ENCODE results near the gene UEVLD. TPM values are rescaled to one million over a fixed set of nuclear protein-coding genes. Genes with fewer than 3 reads are reported as not detected.
A peak's percentile ranks its signal among the peaks of the same experiment; 100 is the strongest.
"Not testable (repeated sequence)": the region's sequence is repeated elsewhere in the genome, so short reads cannot be mapped to it uniquely, and the experiment has no call there.

Gene UEVLD
- total RNA-seq, 2 donors from 2014 or later: 8.0 to 12.6 TPM

DNA sequence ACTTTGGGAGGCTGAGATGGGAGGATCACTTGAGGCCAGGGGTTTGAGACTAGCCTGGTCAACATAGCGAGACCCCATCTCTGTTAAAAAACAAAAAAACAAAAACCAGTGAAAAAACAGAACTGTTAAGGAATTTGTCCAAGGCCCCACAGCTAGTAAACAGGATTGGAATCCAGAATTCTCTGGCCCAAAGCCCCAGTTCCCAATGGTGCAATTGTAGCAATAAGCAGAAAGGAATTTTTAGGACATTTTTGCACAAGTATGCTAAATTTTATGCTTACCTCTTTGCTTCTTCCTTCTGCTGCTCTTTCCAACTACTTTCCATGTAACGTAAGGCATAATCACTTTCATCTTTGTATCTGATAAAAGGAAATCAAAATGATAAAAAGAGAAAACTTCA, 22.7 kb upstream of the UEVLD start:
- Mint-ChIP-seq H3K27ac (no peak overlapping the region), H3K36me3 (ENCODE audit: low read depth) (peaks cover 8% of the 10 kb centered on the region), H3K27me3 (no peaks in the 10 kb centered on the region), H3K4me1 (peaks cover 17% of the 10 kb centered on the region), H3K4me3 (no peak overlapping the region)
- ATAC-seq: no peak
- no peaks in the 10 kb centered on the region for H3K9me3 ChIP-seq (ENCODE audit: control insufficient read depth, low read length, poor library complexity, severe bottlenecking)
- DNase-seq: no peak

GRCh38 chr11:18608376-18608775, 19.8 kb upstream of the UEVLD start:
- Mint-ChIP-seq H3K27ac (no peak overlapping the region), H3K4me3 (no peak overlapping the region), H3K4me1 (peaks cover 4% of the 10 kb centered on the region), H3K27me3 (no peaks in the 10 kb centered on the region), H3K36me3 (ENCODE audit: low read depth) (no peaks in the 10 kb centered on the region)
- no peak for DNase-seq
- no peak for ATAC-seq
- H3K9me3 ChIP-seq (ENCODE audit: control insufficient read depth, low read length, poor library complexity, severe bottlenecking): no peaks in the 10 kb centered on the region

DNA sequence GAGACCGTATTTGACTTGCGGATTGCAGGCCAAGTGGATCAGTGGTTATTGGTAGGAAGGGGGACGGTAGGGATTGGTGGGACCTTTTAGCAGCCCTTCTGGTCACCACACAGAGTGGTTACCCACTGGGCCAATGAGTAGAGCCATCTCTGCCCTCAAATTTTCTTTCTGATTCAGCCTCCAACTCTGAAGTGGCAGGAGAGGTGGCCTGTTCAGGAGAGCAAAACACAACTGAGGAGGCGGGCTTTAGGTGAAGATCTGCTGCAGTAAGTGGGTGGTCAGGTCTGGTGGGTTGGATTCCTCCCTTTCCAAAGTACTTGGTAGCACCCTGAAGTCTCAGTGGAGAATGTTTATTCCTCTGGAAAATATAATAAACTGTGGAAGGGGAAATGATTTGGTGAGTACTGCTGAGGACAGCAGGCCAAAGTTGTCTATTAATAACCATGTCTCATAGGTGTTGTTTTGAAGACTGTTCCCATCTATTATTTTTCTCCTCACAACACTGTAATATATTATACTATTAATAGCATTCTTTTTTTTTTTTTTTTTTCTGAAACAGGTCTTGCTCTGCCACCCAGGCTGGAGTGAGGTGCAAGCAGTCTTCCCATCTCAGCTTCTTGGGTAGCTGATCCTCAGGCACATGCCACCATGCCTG, 12.5 kb upstream of the UEVLD start:
- Mint-ChIP-seq H3K4me1 (no peaks in the 10 kb centered on the region), H3K27me3 (no peaks in the 10 kb centered on the region)

GRCh38 chr11:18599739-18600230, 11.3 kb upstream of the UEVLD start, which contains the start of gene MISFA:
TSS of gene MISFA (plus strand) at chr11:18599789. CDS start at chr11:18599929, 140 bp downstream.
- DNase-seq (no peak), ATAC-seq (no peak)
- no peaks in the 10 kb centered on the region for H3K27me3 Mint-ChIP-seq
- no peaks in the 10 kb centered on the region for H3K36me3 Mint-ChIP-seq (ENCODE audit: low read depth)
- no peak within 1 kb of the TSS for H3K4me3 Mint-ChIP-seq
- H3K4me1 Mint-ChIP-seq: no peaks in the 10 kb centered on the region
- H3K27ac Mint-ChIP-seq: peak within 1 kb of the TSS; percentile 68
- no peaks in the 10 kb centered on the region for H3K9me3 ChIP-seq (ENCODE audit: control insufficient read depth, low read length, poor library complexity, severe bottlenecking)

More for the DNA sequence above, 12.5 kb upstream of the UEVLD start:
- ATAC-seq (no peak), DNase-seq (no peak)
- Mint-ChIP-seq H3K4me3 (no peak overlapping the region), H3K36me3 (ENCODE audit: low read depth) (no peaks in the 10 kb centered on the region), H3K27ac (no peak overlapping the region)
- H3K9me3 ChIP-seq (ENCODE audit: control insufficient read depth, low read length, poor library complexity, severe bottlenecking): no peaks in the 10 kb centered on the region

DNA sequence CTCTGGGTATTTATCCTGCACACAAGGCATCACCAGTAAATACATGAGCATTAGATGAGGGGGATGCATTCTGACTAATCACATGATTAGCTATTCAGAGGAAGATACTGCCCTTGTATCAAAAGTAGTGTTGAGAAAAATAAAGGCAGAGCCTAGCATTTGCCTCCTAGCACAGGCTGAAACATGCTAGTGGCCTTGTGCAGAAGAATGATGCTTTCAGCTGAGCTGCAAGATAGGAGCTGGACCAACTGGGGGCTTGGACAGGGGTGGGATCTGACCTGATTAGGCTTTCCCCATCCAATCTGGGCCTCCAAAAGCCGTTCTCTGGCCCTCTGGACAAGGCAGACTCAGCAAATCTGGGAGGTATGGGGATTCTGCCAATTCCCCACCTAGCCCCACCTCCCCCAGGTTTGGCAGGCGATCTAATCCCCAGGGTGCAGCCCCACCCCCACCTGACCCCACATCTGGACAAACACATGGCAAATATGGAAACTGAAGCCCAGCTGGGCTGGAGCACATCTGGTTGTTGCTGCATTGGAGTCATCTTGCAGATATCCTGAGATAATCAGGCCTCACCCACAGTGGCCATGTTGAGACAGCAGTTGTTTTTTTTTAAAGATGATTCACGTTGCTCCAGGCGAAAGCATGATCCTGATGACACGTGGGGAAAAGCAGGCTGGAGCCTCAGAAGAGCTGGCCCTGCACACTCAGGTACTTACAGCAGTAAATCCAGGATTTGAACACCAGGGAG, 6.6 kb upstream of the UEVLD start:
- Mint-ChIP-seq H3K4me3 (no peak overlapping the region), H3K27ac (no peak overlapping the region), H3K36me3 (ENCODE audit: low read depth) (no peaks in the 10 kb centered on the region), H3K4me1 (peaks cover 4% of the 10 kb centered on the region), H3K27me3 (no peaks in the 10 kb centered on the region)
- DNase-seq (no peak), ATAC-seq (no peak)
- H3K9me3 ChIP-seq (ENCODE audit: control insufficient read depth, low read length, poor library complexity, severe bottlenecking): no peaks in the 10 kb centered on the region

GRCh38 chr11:18594088-18594487, 5.6 kb upstream of the UEVLD start:
- H3K9me3 ChIP-seq (ENCODE audit: control insufficient read depth, low read length, poor library complexity, severe bottlenecking); H3K27me3 Mint-ChIP-seq; ATAC-seq; H3K27ac Mint-ChIP-seq; H3K36me3 Mint-ChIP-seq (ENCODE audit: low read depth); DNase-seq; H3K4me1 Mint-ChIP-seq; H3K4me3 Mint-ChIP-seq: not testable (repeated sequence)

DNA sequence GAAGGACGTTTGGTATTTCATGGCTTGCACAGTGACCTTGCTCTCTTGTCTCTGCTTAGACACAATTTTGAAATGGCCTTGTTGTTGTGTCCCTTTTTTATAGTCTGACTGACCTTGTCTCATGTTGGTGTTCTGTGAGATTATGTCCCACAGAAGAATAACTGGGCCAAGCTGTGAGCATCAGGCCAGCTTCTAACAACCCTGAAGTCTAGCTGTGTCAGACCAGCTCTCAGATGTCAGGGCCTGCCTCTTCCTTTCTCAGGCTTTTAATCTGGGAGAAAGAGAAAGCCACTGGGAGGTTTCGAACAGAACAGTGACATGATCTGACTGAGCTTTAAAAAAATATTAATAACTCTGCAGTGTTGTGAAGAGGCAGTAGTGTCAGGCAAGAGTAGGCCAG, 2.0 kb upstream of the UEVLD start:
- no peak for DNase-seq
- H3K36me3 Mint-ChIP-seq (ENCODE audit: low read depth): no peaks in the 10 kb centered on the region
- ATAC-seq: no peak
- H3K27me3 Mint-ChIP-seq: no peaks in the 10 kb centered on the region
- peaks cover 6% of the 10 kb centered on the region for H3K4me1 Mint-ChIP-seq
- H3K27ac Mint-ChIP-seq: no peak overlapping the region
- H3K9me3 ChIP-seq (ENCODE audit: control insufficient read depth, low read length, poor library complexity, severe bottlenecking): no peaks in the 10 kb centered on the region
- no peak overlapping the region for H3K4me3 Mint-ChIP-seq

GRCh38 chr11:18581825-18582224, 6.7 kb downstream of the UEVLD start:
- ATAC-seq (no peak), DNase-seq (no peak)
- H3K36me3 Mint-ChIP-seq (ENCODE audit: low read depth): no peaks in the 10 kb centered on the region
- peaks cover 17% of the 10 kb centered on the region for H3K4me1 Mint-ChIP-seq
- no peaks in the 10 kb centered on the region for H3K9me3 ChIP-seq (ENCODE audit: control insufficient read depth, low read length, poor library complexity, severe bottlenecking)
- H3K27ac Mint-ChIP-seq: peak overlapping the region; percentile 93
- H3K27me3 Mint-ChIP-seq: no peaks in the 10 kb centered on the region
- H3K4me3 Mint-ChIP-seq: no peak overlapping the region

DNA sequence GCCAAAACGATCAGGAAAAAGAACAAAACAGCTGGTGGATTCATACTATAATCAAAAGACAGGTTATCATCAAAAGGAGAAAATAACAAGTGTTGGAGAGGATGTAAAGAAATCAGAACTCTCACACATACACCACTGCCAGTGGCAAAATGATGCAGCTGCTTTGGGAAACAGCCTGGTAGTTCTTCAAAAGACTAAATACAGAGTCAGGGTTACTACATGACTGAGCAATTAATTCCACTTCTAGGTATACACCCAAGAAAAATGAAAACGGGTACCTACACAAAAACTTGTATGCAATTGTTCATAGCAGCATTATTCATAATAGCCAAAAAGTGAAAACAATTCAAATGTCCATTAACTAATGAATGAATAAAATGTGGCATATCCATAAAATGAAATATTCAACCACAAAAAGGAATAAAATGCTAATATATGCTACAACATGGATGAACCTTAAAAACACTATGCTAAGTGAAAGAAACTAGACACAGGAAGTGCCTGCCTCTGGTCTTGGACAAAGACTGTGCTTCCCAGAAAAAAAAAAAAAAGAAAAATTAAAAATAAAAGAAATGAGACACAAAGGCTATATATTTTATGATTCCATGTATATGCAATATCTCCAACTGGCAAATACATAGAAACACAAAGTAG, 8.3 kb downstream of the UEVLD start:
- peak overlapping the region; percentile 93 for H3K27ac Mint-ChIP-seq
- H3K27me3 Mint-ChIP-seq: no peaks in the 10 kb centered on the region
- ATAC-seq (no peak), DNase-seq (no peak)
- no peaks in the 10 kb centered on the region for H3K36me3 Mint-ChIP-seq (ENCODE audit: low read depth)
- no peak overlapping the region for H3K4me3 Mint-ChIP-seq
- H3K9me3 ChIP-seq (ENCODE audit: control insufficient read depth, low read length, poor library complexity, severe bottlenecking): no peaks in the 10 kb centered on the region
- peaks cover 16% of the 10 kb centered on the region for H3K4me1 Mint-ChIP-seq

- H3K4me3 Mint-ChIP-seq: peak overlapping the region; percentile 78
- H3K27me3 Mint-ChIP-seq: no peaks in the 10 kb centered on the region
- no peak for DNase-seq
- no peaks in the 10 kb centered on the region for H3K9me3 ChIP-seq (ENCODE audit: control insufficient read depth, low read length, poor library complexity, severe bottlenecking)
- no peaks in the 10 kb centered on the region for H3K36me3 Mint-ChIP-seq (ENCODE audit: low read depth)
- peaks cover 13% of the 10 kb centered on the region for H3K4me1 Mint-ChIP-seq
- H3K27ac Mint-ChIP-seq: peak overlapping the region; percentile 87
- peak; percentile 83 for ATAC-seq
Measured at GRCh38 chr11:18578975-18579598, 9.4 kb downstream of the UEVLD start.

DNA sequence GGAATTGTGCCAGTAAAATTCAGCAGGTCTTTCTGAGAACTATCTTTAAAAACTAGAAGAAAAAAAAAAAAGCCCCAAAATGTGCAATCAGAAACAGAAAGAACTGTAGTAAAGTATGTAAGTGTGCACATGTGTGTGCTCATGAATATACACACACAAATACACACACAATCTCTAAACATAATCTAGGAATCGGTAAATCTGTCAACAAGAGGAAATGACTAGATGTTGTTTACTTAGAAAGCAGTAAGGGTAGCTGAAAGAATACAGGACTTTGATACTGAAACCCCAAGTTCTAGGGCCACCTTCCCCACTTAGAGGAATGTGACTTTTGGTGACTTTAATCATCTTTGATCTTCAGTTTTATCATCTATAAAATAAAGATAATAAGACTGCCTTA, 13.2 kb downstream of the UEVLD start:
- no peaks in the 10 kb centered on the region for H3K9me3 ChIP-seq (ENCODE audit: control insufficient read depth, low read length, poor library complexity, severe bottlenecking)

DNA sequence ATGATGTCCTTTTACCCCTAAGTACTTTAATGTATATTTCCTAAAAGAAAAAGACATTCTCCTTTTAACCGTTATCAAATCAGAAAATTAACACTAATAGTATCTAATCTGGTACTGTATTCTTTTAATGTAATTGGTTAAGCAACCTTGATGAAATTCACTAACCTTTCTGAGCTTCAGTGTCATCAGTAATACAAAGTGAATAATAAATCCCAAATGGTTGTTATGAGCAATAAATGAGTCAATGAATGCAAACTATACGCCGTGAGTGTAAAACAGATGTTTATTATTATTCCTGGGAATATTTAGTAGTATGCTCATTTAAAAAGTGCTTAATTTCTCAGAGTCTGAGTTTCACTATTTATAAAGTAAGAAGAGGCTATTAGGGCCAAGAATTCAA, 21.5 kb downstream of the UEVLD start:
- no peaks in the 10 kb centered on the region for H3K27me3 Mint-ChIP-seq
- no peaks in the 10 kb centered on the region for H3K9me3 ChIP-seq (ENCODE audit: control insufficient read depth, low read length, poor library complexity, severe bottlenecking)
- DNase-seq (no peak), ATAC-seq (no peak)
- peaks cover 3% of the 10 kb centered on the region for H3K36me3 Mint-ChIP-seq (ENCODE audit: low read depth)
- peaks cover 6% of the 10 kb centered on the region for H3K4me1 Mint-ChIP-seq
- no peak overlapping the region for H3K4me3 Mint-ChIP-seq
- peak overlapping the region; percentile 54 for H3K27ac Mint-ChIP-seq

More for the DNA sequence above, 13.2 kb downstream of the UEVLD start:
- H3K4me1 Mint-ChIP-seq: peaks cover 13% of the 10 kb centered on the region
- ATAC-seq (no peak), DNase-seq (no peak)
- H3K27ac Mint-ChIP-seq: peak overlapping the region; percentile 68
- peaks cover 8% of the 10 kb centered on the region for H3K36me3 Mint-ChIP-seq (ENCODE audit: low read depth)
- H3K27me3 Mint-ChIP-seq: no peaks in the 10 kb centered on the region
- no peak overlapping the region for H3K4me3 Mint-ChIP-seq

- Mint-ChIP-seq H3K4me3 (no peak overlapping the region), H3K4me1 (peaks cover 3% of the 10 kb centered on the region), H3K27ac (no peak overlapping the region), H3K36me3 (ENCODE audit: low read depth) (peaks cover 2% of the 10 kb centered on the region), H3K27me3 (no peaks in the 10 kb centered on the region)
- no peaks in the 10 kb centered on the region for H3K9me3 ChIP-seq (ENCODE audit: control insufficient read depth, low read length, poor library complexity, severe bottlenecking)
- ATAC-seq: no peak
- no peak for DNase-seq
Measured at GRCh38 chr11:18566406-18566805, 22.1 kb downstream of the UEVLD start.

Measured in T-helper 17 cell (primary cell).